Activated CD4-positive, alpha-beta T cell treated with anti-CD3 and anti-CD28 coated beads for 36 hours (primary cell): ENCODE data around the gene CRLF1. TPM values are rescaled to one million over a fixed set of nuclear protein-coding genes. Genes with fewer than 3 reads are reported as not detected.

Experiments used
- total RNA-seq, 2 experiments: library from RNA; stranded (reverse); gene quantifications; one replicate each; pipeline ENCODE4 v1.2.3, GENCODE V29; 2021

Gene CRLF1
- total RNA-seq, 2 experiments from 2014 or later = not detected

Other genes with a start within 250 kb of the CRLF1 start
- gene GDF15, start 220.6 kb downstream of the CRLF1 start, total RNA-seq = not detected
- gene LRRC25, start 209.2 kb downstream of the CRLF1 start, total RNA-seq = not detected
- 10 to 100 TPM; 71.7 to 79.3 TPM for gene SSBP4, start 187.4 kb downstream of the CRLF1 start, total RNA-seq
- 10 to 100 TPM; 18.8 to 23.3 TPM for gene ISYNA1, start 168.7 kb downstream of the CRLF1 start, total RNA-seq
- gene ELL, start 84.7 kb downstream of the CRLF1 start, total RNA-seq = 10 to 100 TPM; 20.2 to 21.4 TPM
- gene FKBP8, start 63.2 kb downstream of the CRLF1 start, total RNA-seq = 100 to 1,000 TPM; 208 to 211 TPM
- gene KXD1, start 48.9 kb downstream of the CRLF1 start, total RNA-seq = 100 to 1,000 TPM; 121 to 170 TPM
- 1,000 to 10,000 TPM; 1,703 to 2,296 TPM for gene UBA52, start 34.9 kb downstream of the CRLF1 start, total RNA-seq
- gene REX1BD, start 18.0 kb downstream of the CRLF1 start, total RNA-seq = 10 to 100 TPM; 47.8 to 81.3 TPM
- under 1 TPM in 1 of 2 experiments, not detected in 1; 0.11 TPM for gene TMEM59L, start 6.1 kb upstream of the CRLF1 start, total RNA-seq
- gene KLHL26, start 30.2 kb upstream of the CRLF1 start, total RNA-seq = 10 to 100 TPM in 1 of 2 experiments, 1 to 10 TPM in 1; 9.9 to 11.9 TPM
- gene CRTC1, start 76.9 kb upstream of the CRLF1 start, total RNA-seq = 1 to 10 TPM; 5.3 to 9.7 TPM
- gene COMP, start 184.5 kb upstream of the CRLF1 start, total RNA-seq = not detected
- 10 to 100 TPM; 72.4 to 74.0 TPM for gene UPF1, start 225.2 kb upstream of the CRLF1 start, total RNA-seq